Upper lobe of left lung (tissue), 6 donors: ENCODE results near the gene XXYLT1. TPM values are rescaled to one million over a fixed set of nuclear protein-coding genes. Genes with fewer than 3 reads are reported as not detected.

ENCODE experiments used
- ATAC-seq, 2 donors: fragments of 200-7000 bp; cut with Tn5 transposase; one replicate each; pipeline ENCODE4 v1.9.1; 2022; ENCODE audit warnings: mild to moderate bottlenecking in 2 of 2, moderate library complexity in 2 of 2; ENCODE audit not compliant: low FRiP score in 2 of 2
- DNase-seq, 2 donors: peaks; one replicate each; pipeline ENCODE4 v3.0.0-alpha.2; 2019 to 2020
- H3K27ac ChIP-seq, 4 donors: fragments of 200-600 bp; sonication (generic); one replicate each; pipeline ENCODE4 v1.5.1; 2016 to 2019
- H3K27me3 ChIP-seq, 4 donors: fragments of 200-600 bp; sonication (generic); one replicate each; pipeline ENCODE4 v1.5.1; 2017 to 2019
- H3K36me3 ChIP-seq, 4 donors: fragments of 200-600 bp; sonication (generic); one replicate each; pipeline ENCODE4 v1.5.1; 2016 to 2019
- H3K4me1 ChIP-seq, 4 donors: fragments of 200-600 bp; sonication (generic); one replicate each; pipeline ENCODE4 v1.5.1; 2018 to 2019
- H3K4me3 ChIP-seq, 4 donors: fragments of 200-600 bp; sonication (generic); one replicate each; pipeline ENCODE4 v1.5.1; 2017 to 2019; ENCODE audit warnings: mild to moderate bottlenecking in 2 of 4, moderate library complexity in 1 of 4
- H3K9me3 ChIP-seq, 4 donors: fragments of 200-600 bp; sonication (generic); one replicate each; pipeline ENCODE4 v1.5.1; 2018 to 2019
- EP300 ChIP-seq, 4 donors: sonication (generic); formaldehyde crosslinking; IDR thresholded peaks; one replicate each; pipeline ENCODE4 v1.5.1; 2017; ENCODE audit warnings: antibody characterized with exemption in 4 of 4, control low read depth in 2 of 4
- POLR2A ChIP-seq, 4 donors: fragments of 450-650 bp; IDR thresholded peaks; one replicate each; pipeline ENCODE4 v1.5.1; 2016 to 2017; ENCODE audit warnings: antibody characterized with exemption in 4 of 4, mild to moderate bottlenecking in 2 of 4
- POLR2AphosphoS5 ChIP-seq, 2 donors: sonication (generic); formaldehyde crosslinking; IDR thresholded peaks; one replicate each; pipeline ENCODE4 v1.5.1; 2017; ENCODE audit warnings: antibody characterized with exemption in 2 of 2
- WGBS, 2 donors: methylation state at CpG; one replicate each; pipeline ENCODE4 v1.1.5; 2017 to 2018; 5-methylcytosine and 5-hydroxymethylcytosine counted together
- total RNA-seq, 6 donors: library from RNA; depleted of rRNA in 4 of 6; stranded (reverse); fragments of >200 nt in 4 of 6; gene quantifications; one replicate each; pipeline versions ENCODE4 v1.1.0 to v1.2.1, GENCODE V29; 2016 to 2021
- TF ChIP-seq, protein P1 (sequence below), 6 experiments: fragments of 450-650 bp in 4 of 6; fragments of 200-600 bp in 2 of 6; sonication (generic) in 2 of 6; IDR thresholded peaks; one replicate each; pipeline ENCODE4 v1.5.1; 2016 to 2019; ENCODE audit warnings: antibody characterized with exemption in 6 of 6
- donor health status: DM: no; HTN: no; CAD: no; lungs with moderate emphysema.
- donor health status: DM: no; HTN: yes; CAD: no; lungs with severe emphysema.

Gene XXYLT1
- total RNA-seq, 6 donors from 2014 or later = 6.3 to 9.6 (median 8.6) TPM

DNA sequence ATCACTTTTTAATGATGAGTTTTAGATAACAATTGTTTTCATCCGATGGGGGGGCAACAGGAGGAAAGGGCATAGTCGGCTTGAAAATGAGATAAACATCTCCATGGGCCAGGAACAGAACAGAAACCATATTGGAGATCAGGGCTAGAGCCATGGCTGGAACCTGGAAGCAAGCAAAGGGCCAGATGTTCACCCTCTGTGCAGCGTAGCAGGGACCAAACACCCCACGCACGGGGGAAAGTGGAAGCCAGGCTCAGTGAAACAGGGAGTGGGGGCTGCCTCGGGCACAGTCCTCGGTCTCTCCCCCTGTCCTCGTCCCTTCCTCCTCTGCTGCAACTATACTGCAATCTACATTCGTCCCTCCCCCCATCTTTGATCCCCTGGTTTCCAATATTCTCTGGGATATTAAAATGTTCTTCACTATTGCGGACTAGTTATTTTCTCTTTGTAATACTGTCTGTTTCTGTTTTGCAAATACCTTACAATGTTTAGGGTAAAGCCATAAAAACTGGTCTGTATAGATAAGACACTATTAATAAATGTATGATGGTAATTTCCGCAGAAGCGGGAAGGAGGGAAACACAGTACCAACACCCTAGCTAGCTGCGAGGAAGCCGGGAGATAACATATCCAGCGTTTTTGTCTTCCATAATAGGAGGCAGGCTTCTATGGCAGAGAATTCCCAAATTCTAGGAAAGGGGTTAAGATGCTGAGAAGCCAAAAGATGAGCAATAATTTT is 121.5 kb downstream of the XXYLT1 start:
- Histone ChIP-seq H3K4me3 (peak overlapping the region in 2 of 4 donors; percentile 37 to 39), H3K9me3 (no peaks in the 10 kb centered on the region), H3K4me1 (peaks cover 50 to 76% (median 68%) of the 10 kb centered on the region in 4 donors), H3K36me3 (no peaks in the 10 kb centered on the region), H3K27ac (peak overlapping the region; percentile 71 to 92 (median 85)), H3K27me3 (no peaks in the 10 kb centered on the region)
- DNase-seq (no peak), ATAC-seq (no peak)
- TF ChIP-seq EP300 (IDR thresholded peaks at IDR 0.05) (peak in 2 of 4 donors; percentile 33 to 43), POLR2AphosphoS5 (IDR thresholded peaks at IDR 0.05) (no peak), POLR2A (IDR thresholded peaks at IDR 0.05) (no peak)
- TF ChIP-seq, protein P1, sequence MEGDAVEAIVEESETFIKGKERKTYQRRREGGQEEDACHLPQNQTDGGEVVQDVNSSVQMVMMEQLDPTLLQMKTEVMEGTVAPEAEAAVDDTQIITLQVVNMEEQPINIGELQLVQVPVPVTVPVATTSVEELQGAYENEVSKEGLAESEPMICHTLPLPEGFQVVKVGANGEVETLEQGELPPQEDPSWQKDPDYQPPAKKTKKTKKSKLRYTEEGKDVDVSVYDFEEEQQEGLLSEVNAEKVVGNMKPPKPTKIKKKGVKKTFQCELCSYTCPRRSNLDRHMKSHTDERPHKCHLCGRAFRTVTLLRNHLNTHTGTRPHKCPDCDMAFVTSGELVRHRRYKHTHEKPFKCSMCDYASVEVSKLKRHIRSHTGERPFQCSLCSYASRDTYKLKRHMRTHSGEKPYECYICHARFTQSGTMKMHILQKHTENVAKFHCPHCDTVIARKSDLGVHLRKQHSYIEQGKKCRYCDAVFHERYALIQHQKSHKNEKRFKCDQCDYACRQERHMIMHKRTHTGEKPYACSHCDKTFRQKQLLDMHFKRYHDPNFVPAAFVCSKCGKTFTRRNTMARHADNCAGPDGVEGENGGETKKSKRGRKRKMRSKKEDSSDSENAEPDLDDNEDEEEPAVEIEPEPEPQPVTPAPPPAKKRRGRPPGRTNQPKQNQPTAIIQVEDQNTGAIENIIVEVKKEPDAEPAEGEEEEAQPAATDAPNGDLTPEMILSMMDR (IDR thresholded peaks at IDR 0.05) = no peak
- WGBS, 2 donors = 41 to 47% methylated on average over 15 of the region's 15 CpGs

- H3K27ac ChIP-seq = peak overlapping the region; percentile 60 to 89 (median 76)
- H3K9me3 ChIP-seq = no peaks in the 10 kb centered on the region
- ATAC-seq = no peak
- H3K4me3 ChIP-seq = no peak overlapping the region
- DNase-seq = no peak
- peaks cover 41 to 67% (median 58%) of the 10 kb centered on the region in 4 donors for H3K4me1 ChIP-seq
- TF ChIP-seq, protein P1 (IDR thresholded peaks at IDR 0.05) = no peak
- TF ChIP-seq EP300 (IDR thresholded peaks at IDR 0.05) (no peak), POLR2A (IDR thresholded peaks at IDR 0.05) (no peak), POLR2AphosphoS5 (IDR thresholded peaks at IDR 0.05) (no peak)
- WGBS, 2 donors = 37 to 38% methylated on average over 10 of the region's 10 CpGs
- no peaks in the 10 kb centered on the region for H3K36me3 ChIP-seq
- H3K27me3 ChIP-seq = no peaks in the 10 kb centered on the region
These were observed 122.4 kb downstream of the XXYLT1 start for GRCh38 chr3:195148549-195148948.

- H3K4me3 ChIP-seq = peak overlapping the region in 3 of 4 donors; percentile 3 to 35 (median 29)
- TF ChIP-seq POLR2AphosphoS5 (IDR thresholded peaks at IDR 0.05) = peak; percentile 38 to 67
- peak in 1 of 4 donors; percentile 26 for TF ChIP-seq EP300 (IDR thresholded peaks at IDR 0.05)
- no peak for TF ChIP-seq POLR2A (IDR thresholded peaks at IDR 0.05)
- TF ChIP-seq, protein P1 (IDR thresholded peaks at IDR 0.05) = no peak
- peak overlapping the region; percentile 8 to 89 (median 66) for H3K27ac ChIP-seq
- no peaks in the 10 kb centered on the region for H3K27me3 ChIP-seq
- peak in 1 of 2 donors; percentile 65 for ATAC-seq
- 42 to 51% methylated on average over 17 of the region's 17 CpGs for WGBS, 2 donors
- H3K36me3 ChIP-seq = no peaks in the 10 kb centered on the region
- no peaks in the 10 kb centered on the region for H3K9me3 ChIP-seq
- H3K4me1 ChIP-seq = peaks cover 37 to 58% (median 52%) of the 10 kb centered on the region in 4 donors
- DNase-seq = peak in 1 of 2 donors; percentile 64
These were observed 123.3 kb downstream of the XXYLT1 start for GRCh38 chr3:195147649-195148080.

DNA sequence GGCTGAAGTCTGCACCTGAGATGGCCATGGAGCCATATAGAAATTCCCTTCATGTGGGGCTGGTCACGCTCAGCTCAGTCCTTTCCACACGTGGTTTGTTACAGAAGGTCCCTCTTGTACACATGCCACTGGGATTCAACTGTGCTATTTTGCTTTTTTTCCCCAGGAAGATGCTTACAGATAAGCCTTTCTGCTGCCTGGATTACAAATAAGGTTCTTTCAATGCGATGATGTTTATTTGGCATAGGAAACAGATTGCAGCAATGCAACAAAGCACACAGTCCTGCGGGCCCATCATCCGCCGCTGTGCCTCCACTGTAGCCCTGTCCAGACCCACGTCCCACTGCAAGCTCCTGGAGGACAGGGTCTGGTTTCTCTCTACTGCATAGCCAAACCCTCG is 124.8 kb downstream of the XXYLT1 start:
- Histone ChIP-seq H3K4me1 (peaks cover 29 to 47% (median 42%) of the 10 kb centered on the region in 4 donors), H3K27me3 (no peaks in the 10 kb centered on the region), H3K36me3 (no peaks in the 10 kb centered on the region), H3K4me3 (no peak overlapping the region), H3K9me3 (no peaks in the 10 kb centered on the region), H3K27ac (peak overlapping the region in 2 of 4 donors; percentile 71 to 89)
- 53 to 60% methylated on average over 8 of the region's 8 CpGs for WGBS, 2 donors
- DNase-seq = no peak
- ATAC-seq = no peak
- TF ChIP-seq, protein P1 (IDR thresholded peaks at IDR 0.05) = no peak
- no peak for TF ChIP-seq EP300 (IDR thresholded peaks at IDR 0.05)
- TF ChIP-seq POLR2A (IDR thresholded peaks at IDR 0.05) = no peak
- no peak for TF ChIP-seq POLR2AphosphoS5 (IDR thresholded peaks at IDR 0.05)
